Skin of body (tissue), 2 donors: Measurements from ENCODE around the gene RAB17. TPM values are rescaled to one million over a fixed set of nuclear protein-coding genes. Genes with fewer than 3 reads are reported as not detected.
"Not testable (repeated sequence)": the region's sequence is repeated elsewhere in the genome, so short reads cannot be mapped to it uniquely, and the experiment has no call there.

Experiments used
- DNase-seq: peaks from one replicate; lab custom pipeline; 2025; lab: John Stamatoyannopoulos, UW
- total RNA-seq: library from RNA; depleted of rRNA; stranded (reverse); fragments of >200 nt; gene quantifications from one replicate; pipeline ENCODE4 v1.2.3, GENCODE V29; 2014

Gene RAB17
- total RNA-seq, 1 donor from 2014 or later, result 0.59 TPM

DNA sequence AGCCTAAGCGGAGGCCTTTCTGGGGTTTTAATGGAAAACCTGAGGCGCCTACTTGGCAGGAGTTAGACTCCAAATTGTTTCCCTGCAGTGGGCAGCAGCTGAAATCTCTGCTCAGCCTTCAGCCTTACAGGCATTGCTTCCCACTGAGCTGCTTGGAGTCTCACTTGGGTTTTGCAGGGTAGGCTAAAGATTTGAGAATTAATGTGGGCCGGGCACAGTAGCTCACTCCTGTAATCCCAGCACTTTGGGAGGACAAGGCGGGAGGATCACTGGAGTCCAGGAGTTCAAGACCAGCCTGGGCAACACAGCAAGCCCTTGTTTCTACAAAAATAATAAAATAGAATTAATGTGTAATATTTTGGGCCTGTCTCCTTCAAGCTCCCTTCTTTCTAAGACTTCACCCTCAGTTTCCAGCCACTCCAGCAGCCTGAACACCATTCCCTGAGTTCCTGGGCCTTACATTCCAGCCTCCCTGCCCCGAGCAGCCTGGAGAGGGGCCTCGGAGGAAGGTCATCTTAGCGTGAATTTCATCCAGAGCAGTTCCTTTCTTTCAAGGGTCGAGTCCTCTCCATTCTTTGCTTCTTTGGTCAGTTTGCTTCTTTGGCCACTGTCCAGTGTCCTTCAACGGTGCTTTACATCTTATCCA is 9.1 kb upstream of the RAB17 start:
- no peak for DNase-seq

DNA sequence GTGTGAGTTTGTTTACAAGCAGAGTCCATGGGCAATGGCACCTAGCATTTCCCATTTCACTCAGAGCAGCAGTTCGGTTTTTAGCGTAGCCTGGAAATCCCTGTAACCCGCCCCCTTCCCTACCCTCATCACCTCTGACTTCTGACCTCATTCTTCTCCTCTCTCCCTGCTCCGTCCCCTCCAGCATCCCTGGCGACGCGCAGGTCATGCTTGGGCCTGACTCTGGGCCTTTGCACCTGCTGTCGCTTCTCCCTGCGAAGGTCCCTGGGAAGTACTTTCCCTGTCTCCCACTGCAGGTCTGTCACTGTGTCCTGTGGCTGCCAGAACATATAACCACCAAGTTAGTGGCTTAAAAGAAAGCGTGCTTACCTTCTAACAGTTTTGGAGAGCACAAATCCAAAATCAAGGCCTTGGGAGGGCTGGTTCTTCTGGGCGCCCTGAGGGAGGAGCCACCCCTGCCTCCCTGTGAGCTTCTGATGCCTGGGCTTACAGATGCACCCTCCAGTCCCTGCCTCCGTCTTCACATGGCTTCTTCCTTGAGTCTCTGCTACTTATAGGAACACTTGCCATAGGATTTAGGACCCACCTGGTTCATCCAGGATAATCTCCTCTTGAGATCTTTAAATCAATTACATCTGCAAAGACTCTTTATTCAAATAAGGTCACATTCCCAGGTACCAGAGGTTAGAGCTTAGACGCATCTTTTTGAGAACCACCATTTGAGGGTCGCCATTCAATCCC is 8.1 kb upstream of the RAB17 start:
- DNase-seq, result no peak

DNA sequence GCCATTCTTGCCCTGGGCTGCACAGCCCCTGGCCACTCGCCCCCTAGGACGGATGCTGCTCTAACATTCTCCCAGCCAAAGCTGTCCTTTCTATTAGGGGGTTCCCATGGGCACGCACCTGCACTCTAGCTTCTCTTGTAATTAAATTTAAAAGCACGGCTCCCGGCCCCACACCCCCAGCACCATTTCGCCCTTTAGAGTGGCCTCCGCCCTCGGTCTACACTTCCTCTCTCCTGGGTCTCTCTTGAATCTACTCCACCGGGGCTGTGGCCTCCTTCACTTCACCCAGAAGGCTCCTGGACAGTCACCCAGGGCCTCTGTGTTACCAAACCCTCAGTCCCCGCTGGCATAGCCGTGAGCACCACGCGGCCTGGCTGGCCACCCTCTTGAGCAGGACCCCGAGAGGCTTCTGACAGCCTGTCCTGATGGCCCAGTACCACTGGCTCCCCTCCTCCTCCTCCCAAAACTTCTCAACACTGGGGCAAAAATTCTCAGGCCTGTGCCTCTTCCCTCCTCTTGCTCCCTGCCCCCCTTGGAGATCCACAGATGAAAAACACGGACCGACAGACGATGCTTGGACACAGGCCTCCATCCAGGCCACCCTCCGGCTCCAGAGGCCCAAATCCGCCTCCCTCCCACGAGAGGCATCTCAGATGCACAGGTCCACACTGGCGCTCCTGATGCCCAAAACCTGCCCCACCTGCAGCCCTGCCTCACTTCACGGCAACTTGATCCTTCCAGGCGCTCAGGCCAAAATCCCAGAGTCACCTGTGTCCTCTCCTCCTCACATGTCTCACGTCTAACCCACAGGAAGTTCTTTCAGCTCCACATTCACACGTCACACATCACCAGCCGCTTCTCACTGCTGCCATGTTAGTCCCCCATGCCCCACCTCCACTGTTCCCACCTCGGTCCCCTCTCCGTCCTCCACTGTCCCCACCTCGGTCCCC is 6.9 kb upstream of the RAB17 start:
- no peak for DNase-seq

DNA sequence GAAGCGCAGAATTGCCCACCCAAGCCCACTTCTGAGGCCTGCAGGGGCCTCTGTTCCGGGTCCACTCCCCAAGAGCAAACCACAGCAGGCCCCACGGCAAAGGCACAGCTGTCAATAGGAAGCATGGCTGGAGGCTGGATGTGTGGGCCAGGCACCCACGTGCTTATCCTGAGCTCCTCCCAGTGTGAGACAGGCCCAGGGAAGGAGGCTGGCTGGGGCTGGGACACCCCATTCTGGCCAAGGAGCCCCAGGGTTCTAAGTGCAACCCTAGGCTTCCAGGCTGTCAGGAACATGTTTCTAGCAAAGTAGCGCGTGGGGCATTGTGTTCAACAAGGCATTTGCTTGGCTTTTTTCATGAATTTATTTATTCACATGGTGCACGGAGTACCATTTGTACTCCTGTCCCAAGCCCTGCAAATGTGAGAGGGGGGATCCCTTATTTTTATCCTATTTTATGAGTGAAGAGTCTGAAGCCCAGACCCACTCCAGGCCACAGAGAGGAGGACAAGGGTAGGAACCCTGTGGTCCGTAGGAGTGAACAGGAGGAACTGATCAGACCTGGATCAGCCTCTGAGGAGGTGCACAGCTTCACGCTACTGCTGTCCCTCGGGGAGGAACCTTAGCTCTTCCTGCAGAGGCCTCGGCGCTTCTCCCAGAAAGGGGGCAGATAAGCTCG is 6.1 kb upstream of the RAB17 start:
- no peak for DNase-seq

DNA sequence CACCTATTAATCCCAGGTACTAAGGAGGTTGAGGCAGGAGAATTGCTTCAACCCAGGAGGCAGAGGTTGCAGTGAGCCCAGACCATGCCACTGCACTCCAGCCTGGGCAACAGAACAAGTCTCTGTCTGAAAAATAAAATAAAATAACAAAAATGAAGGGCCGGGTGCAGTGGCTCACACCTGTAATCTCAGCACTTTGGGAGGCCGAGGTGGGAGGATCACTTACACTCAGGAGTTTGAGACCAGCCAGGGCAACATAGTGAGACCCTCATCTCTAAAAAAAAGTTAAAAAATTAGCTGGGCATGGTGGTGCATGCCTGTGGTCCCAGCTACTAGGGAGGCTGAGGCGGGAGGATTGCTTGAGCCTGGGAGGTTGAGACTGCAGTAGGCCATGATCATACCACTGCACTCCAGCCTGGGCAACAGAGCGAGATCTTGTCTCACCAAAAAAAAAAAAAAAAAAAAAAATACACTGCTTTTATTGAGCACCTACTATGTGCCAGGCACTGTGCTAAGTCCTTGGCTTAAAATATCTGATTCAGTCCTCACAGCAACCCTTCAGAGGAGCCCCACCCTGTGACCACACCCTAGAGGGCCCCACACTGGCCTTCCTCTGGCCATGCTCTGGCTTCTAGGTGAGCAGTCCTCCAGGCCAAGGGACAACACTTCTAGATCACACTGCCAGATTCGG is 5.4 kb upstream of the RAB17 start:
- DNase-seq, result not testable (repeated sequence)

DNA sequence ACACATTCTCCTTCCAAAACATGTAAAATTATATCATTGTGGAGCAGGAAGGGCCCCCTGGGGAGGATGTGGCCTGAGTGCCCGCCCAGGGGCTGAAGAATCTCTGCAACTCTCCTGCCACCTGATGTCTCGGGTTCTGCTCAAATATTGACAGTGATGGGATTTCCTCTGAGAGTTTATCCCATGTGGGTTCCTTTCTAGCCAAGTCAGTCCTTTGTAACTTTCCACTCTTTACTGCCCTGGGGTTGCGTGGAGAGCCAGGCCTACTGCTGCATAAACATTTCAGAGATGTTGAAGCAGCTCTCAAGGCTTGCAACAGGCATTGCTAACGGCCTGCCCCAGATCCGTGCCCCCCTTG is 4.0 kb upstream of the RAB17 start:
- no peak for DNase-seq

DNA sequence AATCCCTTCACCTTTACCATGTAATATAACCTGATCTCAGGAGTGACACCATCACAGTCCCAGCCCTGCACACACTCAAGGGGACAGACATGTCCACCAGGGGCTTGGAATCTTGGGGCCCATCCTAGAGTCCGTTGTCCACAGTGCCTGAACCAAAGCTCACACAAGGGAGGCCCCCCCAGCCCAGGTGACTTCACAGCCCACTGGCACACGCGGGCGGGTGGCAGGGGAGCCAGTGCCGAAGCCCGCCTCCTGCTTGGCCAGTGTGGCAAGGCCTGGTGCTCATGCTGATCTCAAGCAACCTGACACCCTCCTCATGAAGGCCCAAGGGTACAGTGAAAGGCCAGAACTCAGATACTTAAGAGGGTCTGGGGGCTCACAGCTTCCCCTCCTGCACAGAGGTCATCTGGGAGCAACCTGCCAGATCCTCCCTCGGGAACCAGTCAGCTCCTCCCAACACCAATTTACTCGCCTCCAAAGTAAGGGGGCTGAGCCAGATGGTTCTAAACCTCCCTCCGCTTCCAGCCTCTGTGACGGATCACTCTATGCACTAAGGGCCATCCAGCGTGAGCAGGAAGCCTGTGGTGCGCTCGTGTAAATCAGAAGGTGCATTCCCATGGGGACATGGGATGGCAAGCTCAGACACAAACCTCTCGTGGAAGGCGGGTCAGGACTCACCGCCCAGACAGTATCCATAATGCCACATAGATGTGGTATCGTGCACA is 3.2 kb upstream of the RAB17 start:
- no peak for DNase-seq

DNA sequence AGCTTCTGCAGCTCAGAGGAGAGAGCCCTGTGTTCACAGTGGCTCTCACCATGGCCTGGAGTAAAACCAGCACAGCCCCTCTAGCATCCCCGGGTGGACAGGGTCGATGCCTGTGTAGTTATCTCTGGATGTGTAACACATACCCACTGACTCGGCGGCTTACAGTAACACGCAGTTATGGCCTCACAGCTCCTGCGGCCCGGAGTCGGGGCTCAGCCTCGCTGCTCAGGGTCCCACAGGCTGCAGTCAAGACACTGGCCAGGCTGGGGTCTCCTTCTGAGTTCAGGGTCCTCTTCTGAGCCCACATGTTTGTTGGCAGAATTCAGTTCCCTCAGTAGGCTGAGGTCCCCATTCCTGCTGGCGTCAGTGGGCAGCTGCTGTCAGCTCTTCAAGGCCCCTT is 2.5 kb upstream of the RAB17 start:
- no peak for DNase-seq

DNA sequence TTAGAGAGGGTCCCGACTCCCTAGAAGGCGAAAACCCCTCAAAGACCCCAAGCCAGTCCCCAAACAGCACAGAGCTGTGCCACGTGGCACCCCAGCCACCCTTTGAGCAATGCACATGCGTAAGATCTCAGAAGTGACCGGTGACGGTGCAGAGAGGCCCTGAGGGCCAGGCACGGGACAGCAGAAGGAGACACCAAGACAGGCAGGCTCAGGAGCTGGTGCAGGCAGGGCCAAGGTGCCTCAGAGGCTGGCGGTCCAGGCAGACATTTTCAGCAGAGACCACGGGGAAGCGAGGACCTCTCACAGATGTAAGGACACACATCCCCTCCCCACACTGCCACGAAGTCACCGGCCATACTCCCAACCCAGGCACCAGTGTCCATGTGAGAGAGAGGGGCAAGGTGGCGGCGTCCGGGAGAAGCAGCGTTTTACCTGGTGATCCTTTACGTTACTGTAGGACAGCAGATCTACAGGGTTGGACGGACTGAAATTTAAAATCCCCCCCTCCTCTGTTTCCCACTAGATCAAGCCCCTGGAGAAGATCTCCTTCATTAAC is 2.0 kb upstream of the RAB17 start:
- DNase-seq, result no peak

DNA sequence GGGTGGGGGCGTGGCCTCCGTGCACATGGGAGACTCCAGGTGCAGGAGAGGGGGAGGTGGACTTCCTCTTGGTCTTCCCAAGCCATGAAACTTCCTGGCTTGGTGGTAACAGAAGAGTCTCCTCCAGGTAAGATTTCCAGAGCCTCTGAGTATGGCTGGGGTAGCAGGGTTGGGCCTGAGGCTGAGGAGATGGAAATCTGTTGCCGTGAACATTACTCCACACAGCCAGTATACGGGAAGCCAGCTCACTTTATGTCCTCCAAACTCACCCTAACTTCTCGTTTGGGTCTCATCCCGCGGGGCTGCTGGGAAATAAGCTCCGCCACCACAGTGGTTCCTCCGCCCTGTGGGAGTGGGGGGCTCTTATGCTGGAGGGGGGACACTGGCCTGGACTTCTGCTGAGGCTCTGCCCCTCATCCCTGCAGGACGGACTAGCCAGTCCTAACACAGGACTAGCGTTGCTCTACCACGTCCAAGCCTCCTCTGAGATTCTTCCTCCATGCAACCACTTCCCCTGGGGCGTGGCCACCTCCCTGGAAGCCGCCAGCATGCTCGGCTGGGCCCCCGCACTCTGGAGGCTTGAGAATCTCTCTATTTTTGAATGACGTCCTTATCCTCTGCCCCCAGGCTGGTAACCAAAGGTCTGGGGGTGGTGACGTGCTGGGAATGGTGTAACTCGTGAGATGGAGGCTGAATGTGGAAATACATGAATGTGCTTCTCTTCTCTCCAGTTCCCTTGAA is 777 bp upstream of the RAB17 start:
- no peak for DNase-seq

DNA sequence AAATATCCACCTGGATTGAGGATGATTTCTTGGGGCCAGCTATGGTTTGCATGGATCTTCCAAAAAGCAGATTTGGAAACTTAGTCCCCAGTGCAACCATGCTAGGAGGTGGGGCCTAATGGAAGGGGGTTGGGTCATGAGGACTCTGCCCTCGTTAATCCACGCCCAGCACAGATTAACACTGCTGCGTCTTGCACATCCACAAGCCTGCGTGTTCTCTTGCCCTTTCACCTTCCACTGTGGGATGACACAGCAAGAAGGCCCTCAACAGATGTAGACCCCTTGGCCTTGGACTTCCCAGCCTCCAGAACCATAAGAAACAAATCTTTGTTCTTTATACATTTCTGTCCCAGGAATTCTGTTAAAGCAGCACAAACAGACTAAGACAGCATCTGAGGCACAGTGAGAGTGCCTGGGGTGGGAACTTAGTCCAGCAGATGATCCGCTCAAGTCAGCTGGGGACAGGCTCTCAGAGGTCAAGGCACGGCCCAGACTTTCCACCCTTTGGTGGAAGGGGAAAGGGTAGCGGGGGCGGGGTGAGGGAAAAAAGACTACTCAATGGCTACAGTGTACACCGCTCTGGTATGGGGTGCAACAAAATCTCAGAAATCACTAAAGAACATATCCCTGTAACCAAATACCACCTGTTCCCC is 2.4 kb downstream of the RAB17 start:
- DNase-seq, result no peak

DNA sequence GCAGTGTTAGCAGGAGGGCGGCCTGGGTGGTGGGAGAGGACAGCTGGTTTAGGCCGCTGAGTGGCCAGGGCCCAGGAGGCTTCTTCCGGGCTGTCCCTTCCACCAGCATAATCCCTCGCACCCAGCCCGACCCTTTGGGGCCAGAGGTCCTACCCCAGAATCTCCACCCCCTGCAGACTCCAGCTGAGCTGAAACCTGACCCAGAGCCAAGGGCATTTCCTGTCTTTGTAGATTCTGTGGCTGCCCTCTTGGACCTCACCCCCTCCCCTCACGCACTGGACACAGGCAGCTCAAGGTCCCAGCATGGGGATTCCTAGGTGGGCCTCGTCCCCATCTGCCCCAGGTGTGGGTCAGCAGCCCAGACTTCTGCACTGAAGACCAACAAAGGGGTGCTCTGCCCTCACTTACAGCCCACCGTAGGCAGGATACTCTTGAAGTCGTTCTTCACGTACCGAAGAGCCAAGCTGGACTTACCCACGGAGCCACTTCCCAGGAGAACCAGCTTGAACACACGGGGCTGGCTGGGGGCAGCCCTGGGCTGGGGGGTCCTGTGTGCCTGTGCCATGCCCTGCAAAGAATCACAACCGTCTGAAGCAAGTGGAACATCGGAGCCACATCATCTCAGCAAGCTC is 4.8 kb downstream of the RAB17 start:
- no peak for DNase-seq

DNA sequence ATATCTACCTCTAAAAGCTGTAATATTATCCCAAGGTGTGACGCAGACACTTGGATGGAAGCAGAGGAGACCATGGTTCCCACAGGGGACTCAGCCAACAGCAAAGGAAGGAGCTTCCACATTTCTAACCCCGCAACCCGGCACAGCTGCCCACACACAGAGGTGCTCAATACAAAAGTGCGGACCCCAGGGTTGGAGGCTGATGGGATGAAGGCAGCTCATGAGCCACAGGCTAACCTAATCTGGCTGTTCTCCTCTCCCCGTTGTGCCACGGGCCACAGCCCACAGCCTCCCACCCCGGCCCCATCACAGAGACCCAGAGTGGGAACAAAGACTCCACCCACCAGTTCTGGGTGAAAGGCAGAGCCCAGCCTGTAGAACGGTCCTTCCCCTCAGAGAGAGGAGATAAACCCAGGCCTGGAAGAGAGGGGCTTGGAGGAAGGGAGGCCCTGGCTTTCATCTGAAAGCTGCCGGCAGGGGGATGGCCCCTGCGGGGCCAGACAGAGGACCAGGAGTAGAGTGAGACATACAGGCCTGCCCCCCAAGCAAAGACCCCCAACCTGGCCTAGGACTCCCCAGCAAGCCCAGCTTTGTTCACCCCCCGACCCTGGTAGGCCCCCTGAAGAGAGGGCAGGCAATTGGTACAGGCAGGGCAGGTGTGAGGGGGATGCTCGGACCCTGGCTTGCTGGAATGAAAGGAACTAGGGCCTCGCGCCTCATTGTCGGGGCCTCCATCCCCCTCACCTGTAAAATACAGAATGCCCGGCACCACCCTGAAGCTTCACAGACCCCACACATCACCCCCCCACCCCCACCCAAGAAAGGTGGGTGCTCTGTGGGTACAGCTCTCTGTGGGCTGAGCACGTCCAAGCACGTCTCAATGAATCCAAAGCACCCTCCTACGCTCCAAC is 6.9 kb downstream of the RAB17 start:
- no peak for DNase-seq

DNA sequence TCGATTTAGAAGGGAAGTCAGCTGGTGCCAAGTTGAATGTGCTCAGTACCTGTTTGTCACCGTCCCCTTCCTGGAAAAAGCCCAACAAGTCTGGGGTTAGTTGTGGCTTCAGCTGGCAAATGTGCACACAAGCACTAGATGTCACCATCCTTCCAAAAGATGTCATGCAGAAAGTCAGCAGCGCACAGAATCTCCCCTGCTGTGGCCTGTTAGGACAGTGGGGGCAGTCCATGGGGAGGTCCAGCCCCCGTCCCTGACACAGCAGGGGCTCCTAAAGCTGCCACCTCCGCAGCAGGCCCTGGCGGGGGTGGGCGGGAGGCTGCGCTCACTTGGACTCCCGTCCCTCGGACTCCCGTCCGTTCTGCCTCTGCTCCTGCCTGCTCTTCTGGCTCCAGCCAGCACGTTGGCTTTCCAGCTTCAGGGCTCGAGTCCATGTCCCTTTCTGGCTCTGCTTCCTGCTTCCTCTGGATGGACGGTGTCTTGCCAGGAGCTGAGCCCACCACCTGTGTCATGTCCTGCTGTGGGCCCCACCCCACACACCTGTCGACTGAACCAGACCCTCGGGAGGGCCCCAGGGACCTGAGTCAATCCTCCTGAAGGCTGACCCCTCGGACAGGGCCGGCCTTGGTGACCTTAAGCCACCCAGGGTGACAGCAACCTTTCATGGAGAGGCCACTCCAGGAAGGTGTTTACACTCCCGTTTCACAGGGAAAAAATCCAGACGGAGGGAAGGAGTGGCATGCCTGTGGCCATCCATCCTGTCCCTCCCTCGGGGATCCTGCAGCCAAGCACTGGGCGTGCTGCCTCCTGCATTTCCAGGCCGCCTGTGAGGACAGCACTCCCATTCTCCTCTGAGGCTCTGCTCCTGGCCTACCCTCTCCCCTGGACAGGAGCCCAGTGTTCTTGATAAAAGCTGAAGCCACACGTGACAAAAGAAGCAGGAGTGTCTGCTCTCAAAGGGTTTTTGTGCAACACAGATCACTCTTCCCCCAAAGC is 8.5 kb downstream of the RAB17 start:
- DNase-seq, result no peak

DNA sequence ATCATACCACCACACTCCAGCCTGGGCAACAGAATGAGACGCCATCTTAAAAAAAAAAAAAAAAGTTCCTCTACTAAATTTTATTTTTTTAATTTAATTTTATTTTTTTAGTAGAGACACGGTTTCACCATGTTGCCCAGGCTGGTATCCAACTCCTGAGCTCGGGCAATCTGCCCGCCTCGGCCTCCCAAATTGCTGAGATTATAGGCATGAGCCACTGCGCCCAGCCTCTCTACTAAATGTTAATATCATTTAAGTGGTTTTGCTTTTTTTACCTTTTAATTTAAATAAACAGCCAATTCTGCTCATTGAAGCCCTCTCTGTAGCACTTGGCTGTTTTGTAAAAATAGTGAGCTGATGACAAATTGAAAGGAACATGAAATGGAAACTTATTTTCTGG is 9.2 kb downstream of the RAB17 start:
- no peak for DNase-seq
